K562 (cell line): ENCODE results near the gene NCF2. TPM values are rescaled to one million over a fixed set of nuclear protein-coding genes. Genes with fewer than 3 reads are reported as not detected.

ENCODE experiments used
- ATAC-seq: fragments of 200-7000 bp; cut with Tn5 transposase; 3 replicates; pipeline ENCODE4 v1.9.1; 2020; ENCODE audit warnings: moderate library complexity
- BruUV-seq: library from RNA; stranded (reverse); fragments of 400-500 nt; replicated peaks from 2 replicates; lab custom pipeline; 2021; lab: Mats Ljungman, UMichigan
- CTCF ChIA-PET: fragments of 300-600 bp; formaldehyde crosslinking; extraction: SDS; loops from one replicate; lab custom pipeline; 2021; ENCODE audit warnings: low intra/inter-chr PET ratio; lab: Yijun Ruan, JAX
- POLR2A ChIA-PET: fragments of 300-600, 350-650 bp; sonication (Branson Sonifier 250); formaldehyde crosslinking; extraction: SDS; loops from one replicate; lab custom pipeline; 2021; ENCODE audit warnings: antibody characterized with exemption, inconsistent platforms; lab: Yijun Ruan, JAX
- DNase-seq, 4 experiments: peaks; one replicate each; pipeline versions ENCODE4 v3.0.0 to v3.0.0-alpha.2; 2011 to 2018; ENCODE audit warnings: low spot score in 3 of 4, mixed read lengths in 3 of 4; ENCODE audit errors: extremely low read depth in 1 of 4
- FAIRE-seq: peaks from 2 replicates; lab custom pipeline; 2011; peaks lifted over from hg19 to GRCh38; lab: Jason Lieb, UNC
- H2AFZ ChIP-seq: 2 replicates; pipeline ENCODE4 v1.6.0; 2011; ENCODE audit warnings: low read depth, low read length, control low read depth, inconsistent platforms
- H3K27ac ChIP-seq: fragments of 200-600 bp; 3 replicates; pipeline ENCODE4 v1.8.0; 2011; ENCODE audit warnings: low read depth, mild to moderate bottlenecking, control low read depth, inconsistent platforms, low read length, moderate library complexity, mixed read lengths; ENCODE audit errors: extremely low read depth
- H3K27me3 ChIP-seq, 2 experiments: fragments of 300-600 bp in 1 of 2; 2 replicates in 1 of 2; 3 replicates in 1 of 2; pipeline versions ENCODE4 v1.6.0 to v1.8.0; 2011; ENCODE audit warnings: inconsistent platforms in 2 of 2, low read length in 2 of 2, mild to moderate bottlenecking in 1 of 2, mixed read lengths in 1 of 2, moderate library complexity in 1 of 2; ENCODE audit not compliant: control insufficient read depth in 2 of 2, insufficient read depth in 2 of 2
- H3K36me3 ChIP-seq: fragments of 300-600 bp; 3 replicates; pipeline ENCODE4 v1.8.0; 2011; ENCODE audit warnings: mild to moderate bottlenecking, low read length, inconsistent platforms; ENCODE audit not compliant: control insufficient read depth, insufficient read depth
- H3K4me1 ChIP-seq, 2 experiments: fragments of 200-600 bp in 1 of 2; replicated peaks in 1 of 2; 2 replicates in 1 of 2; 3 replicates in 1 of 2; pipeline versions ENCODE4 v1.5.1 to v1.8.0; 2011; ENCODE audit warnings: inconsistent platforms in 2 of 2, low read length in 2 of 2, mild to moderate bottlenecking in 1 of 2, mixed read lengths in 1 of 2, moderate library complexity in 1 of 2; ENCODE audit not compliant: control insufficient read depth in 2 of 2, insufficient read depth in 2 of 2
- H3K4me2 ChIP-seq: 2 replicates; pipeline ENCODE4 v1.6.1; 2011; ENCODE audit warnings: low read length, control low read depth, inconsistent platforms, mixed read lengths; ENCODE audit not compliant: insufficient read depth
- H3K4me3 ChIP-seq: fragments of 200-600 bp; sonication (generic), shearing (Covaris generic); 2 replicates; pipeline ENCODE4 v1.5.1; 2016; ENCODE audit warnings: control low read depth, inconsistent platforms
- H3K79me2 ChIP-seq: fragments of 200-600 bp; 3 replicates; pipeline ENCODE4 v1.8.0; 2011; ENCODE audit warnings: low read length, inconsistent platforms; ENCODE audit not compliant: control insufficient read depth, insufficient read depth
- H3K9ac ChIP-seq, 2 experiments: 2 replicates each; pipeline versions ENCODE4 v1.6.0 to v1.6.1; 2011; ENCODE audit warnings: low read depth in 2 of 2, low read length in 2 of 2, control low read depth in 1 of 2, inconsistent platforms in 1 of 2, mild to moderate bottlenecking in 1 of 2, mixed read lengths in 1 of 2; ENCODE audit not compliant: insufficient read depth in 1 of 2
- H3K9me1 ChIP-seq: one replicate; pipeline ENCODE4 v1.6.0; 2011; ENCODE audit warnings: inconsistent platforms, mild to moderate bottlenecking, low read length, moderate library complexity; ENCODE audit not compliant: control insufficient read depth, insufficient read depth
- H3K9me3 ChIP-seq: replicated peaks from 2 replicates; pipeline ENCODE4 v1.5.1; 2011; ENCODE audit warnings: low read depth, low read length, inconsistent platforms; ENCODE audit not compliant: control insufficient read depth, insufficient read depth
- H4K20me1 ChIP-seq: replicated peaks from 2 replicates; pipeline ENCODE4 v1.6.1; 2011; ENCODE audit warnings: low read length, inconsistent platforms, mixed read lengths; ENCODE audit not compliant: control insufficient read depth, insufficient read depth
- ATF4 ChIP-seq: fragments of 450-650 bp; formaldehyde crosslinking; IDR thresholded peaks from 2 replicates; pipeline ENCODE4 v1.4.0; 2022; ENCODE audit warnings: mild to moderate bottlenecking, moderate library complexity
- HSF4 ChIP-seq: fragments of 250-450 bp; sonication (Bioruptor Pico); IDR thresholded peaks from 2 replicates; pipeline ENCODE4 v2.1.2; 2022; ENCODE audit warnings: mild to moderate bottlenecking, moderate library complexity, borderline replicate concordance
- LARP7 ChIP-seq: fragments of 450-650 bp; IDR thresholded peaks from 2 replicates; pipeline ENCODE4 v1.6.1; 2016
- MAFK ChIP-seq: IDR thresholded peaks from 2 replicates; pipeline ENCODE4 v1.6.1; 2011; ENCODE audit warnings: low read length, improper control_type of control experiment
- MCM3 ChIP-seq: fragments of 450-650 bp; IDR thresholded peaks from 2 replicates; pipeline ENCODE4 v1.6.1; 2016
- PCBP1 ChIP-seq: fragments of 200-400 bp; formaldehyde crosslinking; IDR thresholded peaks from 2 replicates; pipeline ENCODE4 v1.6.1; 2018; ENCODE audit warnings: mild to moderate bottlenecking, low read depth, low read length; ENCODE audit not compliant: poor library complexity, severe bottlenecking
- POLR3G ChIP-seq: IDR thresholded peaks from 2 replicates; pipeline ENCODE4 v1.6.1; 2011; ENCODE audit not compliant: insufficient read length, insufficient replicate concordance; ENCODE audit errors: extremely low read depth
- PURB ChIP-seq: sonication (generic); formaldehyde crosslinking; IDR thresholded peaks from 2 replicates; pipeline ENCODE4 v1.9.0; 2021; ENCODE audit warnings: low read depth, mild to moderate bottlenecking, missing genetic modification reagents
- RBM15 ChIP-seq: fragments of 200-400 bp; formaldehyde crosslinking; IDR thresholded peaks from 2 replicates; pipeline ENCODE4 v1.6.1; 2018; ENCODE audit warnings: mild to moderate bottlenecking, low read length, moderate library complexity; ENCODE audit not compliant: insufficient read depth
- RBM39 ChIP-seq: fragments of 200-400 bp; formaldehyde crosslinking; optimal IDR thresholded peaks from 2 replicates; pipeline ENCODE3; 2018; ENCODE audit warnings: low read depth, low read length
- UBTF ChIP-seq, 2 experiments: IDR thresholded peaks; 2 replicates each; pipeline ENCODE4 v1.6.1; 2012; ENCODE audit warnings: improper control_type of control experiment in 2 of 2, low read depth in 2 of 2, low read length in 2 of 2, borderline replicate concordance in 1 of 2
- ZKSCAN3 ChIP-seq: fragments of 250-450 bp; sonication (Bioruptor Pico); IDR thresholded peaks from 2 replicates; pipeline ENCODE4 v1.4.0; 2020
- ZNF197 ChIP-seq: fragments of 200-800 bp; sonication (Bioruptor generic); IDR thresholded peaks from 2 replicates; pipeline ENCODE4 v1.6.1; 2016; ENCODE audit warnings: low read depth, missing genetic modification characterization, missing compliant biosample characterization
- ZNF324 ChIP-seq: fragments of 250-450 bp; sonication (Bioruptor Pico); IDR thresholded peaks from 2 replicates; pipeline ENCODE4 v1.4.0; 2020; ENCODE audit warnings: mild to moderate bottlenecking
- ZNF699 ChIP-seq: fragments of 250-450 bp; sonication (Bioruptor Pico); IDR thresholded peaks from 2 replicates; pipeline ENCODE4 v1.8.0; 2021; ENCODE audit warnings: mild to moderate bottlenecking, moderate library complexity; ENCODE audit not compliant: insufficient replicate concordance
- WGBS: fragments of 100-300 bp; shearing (Covaris generic); methylation state at CpG from one replicate; pipeline ENCODE4 v1.1.6; 2016; ENCODE audit warnings: low coverage, mixed read lengths; ENCODE audit not compliant: insufficient coverage; ENCODE audit errors: missing lambda C conversion rate; 5-methylcytosine and 5-hydroxymethylcytosine counted together
- in situ Hi-C: fragments of 300-500 bp; cut with MboI; formaldehyde crosslinking; loops from 4 replicates; pipeline ENCODE4 v1.15.0; 2018; ENCODE audit warnings: inconsistent platforms, mixed read lengths
- intact Hi-C: fragments of 100-400 bp; cut with micrococcal nuclease; formaldehyde crosslinking; loops from 2 replicates; pipeline ENCODE4 v1.14.2; 2022
- polyA plus RNA-seq, 8 experiments: library from polyadenylated mRNA; depleted of rRNA in 4 of 8; stranded (reverse) in 5 of 8; unstranded in 3 of 8; fragments of >200 nt; fragmentation: Nextera tagmentation in 2 of 8; fragmentation: Illumina TruSeq in 1 of 8; extraction: Ambion mirVana in 2 of 8; extraction: Trizol in 1 of 8; gene quantifications; 2 replicates each; pipeline versions ENCODE4 v1.2.1 to v1.2.3, GENCODE V29; 2011 to 2014; ENCODE audit warnings: inconsistent platforms in 1 of 8, missing spikeins in 1 of 8
- total RNA-seq, 7 experiments: library from RNA; depleted of rRNA in 6 of 7; stranded (reverse); fragments of >200 nt in 6 of 7; fragmentation: Illumina TruSeq in 2 of 7; extraction: Trizol in 2 of 7; gene quantifications; 2 replicates each; pipeline versions ENCODE4 v1.2.1 to v1.2.3, GENCODE V29; 2011 to 2021; ENCODE audit warnings: low replicate concordance in 1 of 7
- TF ChIP-seq, protein P1 (sequence below): fragments of 450-650 bp; IDR thresholded peaks from 2 replicates; pipeline ENCODE4 v1.6.1; 2018; ENCODE audit warnings: mild to moderate bottlenecking, low read depth; ENCODE audit not compliant: partially characterized antibody
- TF ChIP-seq, protein P2 (sequence below): sonication (generic); formaldehyde crosslinking; IDR thresholded peaks from 2 replicates; pipeline ENCODE4 v1.5.0; 2020; ENCODE audit warnings: missing genetic modification reagents

NCF2 gene
- total and polyA plus RNA-seq, 9 of the 15 experiments (the other 6 are each of a cell fraction or from before 2014, with no cell fraction given) = 0.07 to 0.54 (median 0.16) TPM; not detected in 3

GRCh38 chr1:183508694-183509093, 81.6 kb downstream of the NCF2 start:
- no peak overlapping the region for H3K4me3 ChIP-seq
- BruUV-seq = no TSS peak
- no peaks in the 10 kb centered on the region for H3K27me3 ChIP-seq
- peaks cover 3% of the 10 kb centered on the region; the same call in 1 of the 3 replicates for H3K36me3 ChIP-seq
- WGBS = 86% methylated on average over 1 of the region's 1 CpG
- H3K9me3 ChIP-seq = no peaks in the 10 kb centered on the region
- in situ Hi-C loops = no loop called here
- H4K20me1 ChIP-seq = no peaks in the 10 kb centered on the region; the same call in 1 of the 2 replicates
- intact Hi-C loops = no loop called here
- H3K4me2 ChIP-seq = no peak overlapping the region
- POLR2A ChIA-PET = interaction anchor here (0.6 to 1.4 kb wide), 3 partner anchors 10 to 1027 kb away, joined by 3 read pairs; no protein-coding TSS in a partner anchor
- CTCF ChIA-PET = no interaction called here
- no peak overlapping the region for H2AFZ ChIP-seq
- H3K27ac ChIP-seq = no peak overlapping the region
- ATAC-seq (no peak), FAIRE-seq (no peak), DNase-seq (no peak)
- peaks cover 11 to 14% of the 10 kb centered on the region in 2 experiments; a peak in 3 of 5 replicates for H3K4me1 ChIP-seq
- H3K9me1 ChIP-seq = no peaks in the 10 kb centered on the region
- no peak overlapping the region for H3K9ac ChIP-seq
- peaks cover 76% of the 10 kb centered on the region for H3K79me2 ChIP-seq
- TF ChIP-seq RBM39 = no peak
- TF ChIP-seq LARP7 = no peak
- no peak for TF ChIP-seq ZNF324 (CRISPR knock-in tag)
- TF ChIP-seq, protein P1, sequence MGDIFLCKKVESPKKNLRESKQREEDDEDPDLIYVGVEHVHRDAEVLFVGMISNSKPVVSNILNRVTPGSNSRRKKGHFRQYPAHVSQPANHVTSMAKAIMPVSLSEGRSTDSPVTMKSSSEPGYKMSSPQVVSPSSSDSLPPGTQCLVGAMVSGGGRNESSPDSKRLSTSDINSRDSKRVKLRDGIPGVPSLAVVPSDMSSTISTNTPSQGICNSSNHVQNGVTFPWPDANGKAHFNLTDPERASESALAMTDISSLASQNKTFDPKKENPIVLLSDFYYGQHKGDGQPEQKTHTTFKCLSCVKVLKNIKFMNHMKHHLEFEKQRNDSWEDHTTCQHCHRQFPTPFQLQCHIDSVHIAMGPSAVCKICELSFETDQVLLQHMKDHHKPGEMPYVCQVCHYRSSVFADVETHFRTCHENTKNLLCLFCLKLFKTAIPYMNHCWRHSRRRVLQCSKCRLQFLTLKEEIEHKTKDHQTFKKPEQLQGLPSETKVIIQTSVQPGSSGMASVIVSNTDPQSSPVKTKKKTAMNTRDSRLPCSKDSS = no peak
- TF ChIP-seq, protein P2, sequence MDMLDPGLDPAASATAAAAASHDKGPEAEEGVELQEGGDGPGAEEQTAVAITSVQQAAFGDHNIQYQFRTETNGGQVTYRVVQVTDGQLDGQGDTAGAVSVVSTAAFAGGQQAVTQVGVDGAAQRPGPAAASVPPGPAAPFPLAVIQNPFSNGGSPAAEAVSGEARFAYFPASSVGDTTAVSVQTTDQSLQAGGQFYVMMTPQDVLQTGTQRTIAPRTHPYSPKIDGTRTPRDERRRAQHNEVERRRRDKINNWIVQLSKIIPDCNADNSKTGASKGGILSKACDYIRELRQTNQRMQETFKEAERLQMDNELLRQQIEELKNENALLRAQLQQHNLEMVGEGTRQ (CRISPR knock-in tag) = no peak
- TF ChIP-seq ZKSCAN3 (CRISPR knock-in tag) = no peak
- no peak for TF ChIP-seq ZNF699 (CRISPR knock-in tag)
- no peak for TF ChIP-seq MAFK
- no peak for TF ChIP-seq POLR3G
- TF ChIP-seq ZNF197 = no peak
- no peak for TF ChIP-seq ATF4 (CRISPR knock-in tag)
- no peak for TF ChIP-seq RBM15
- TF ChIP-seq UBTF (IDR thresholded peaks at IDR 0.05; ENCODE audit: borderline replicate concordance in 1 of 2, low read depth in 2 of 2, low read length in 2 of 2) = no peak
- TF ChIP-seq HSF4 = no peak
- TF ChIP-seq MCM3 = no peak
- TF ChIP-seq PURB (CRISPR knock-in tag) = no peak
- no peak for TF ChIP-seq PCBP1
